Peyer's patch (tissue), 4 donors: ENCODE results near the gene RALGPS1. TPM values are rescaled to one million over a fixed set of nuclear protein-coding genes. Genes with fewer than 3 reads are reported as not detected.

ENCODE experiments used
- DNase-seq, 3 donors: peaks; one replicate each; pipeline ENCODE4 v3.0.0-alpha.2; 2017 to 2019
- H3K27ac ChIP-seq, 4 donors: fragments of 200-600 bp; sonication (generic); one replicate each; pipeline ENCODE4 v1.5.1; 2016 to 2019
- H3K27me3 ChIP-seq, 2 donors: fragments of 200-600 bp; sonication (generic); one replicate each; pipeline ENCODE4 v1.5.1; 2019
- H3K36me3 ChIP-seq, 3 donors: fragments of 200-600 bp; sonication (generic); one replicate each; pipeline ENCODE4 v1.5.1; 2016 to 2019
- H3K4me1 ChIP-seq, 4 donors: fragments of 200-600 bp; sonication (generic); one replicate each; pipeline ENCODE4 v1.5.1; 2016 to 2019
- H3K4me3 ChIP-seq, 4 donors: fragments of 200-600 bp; sonication (generic); 1 replicate in 3 of 4; 2 replicates in 1 of 4; pipeline ENCODE4 v1.5.1; 2016 to 2019; ENCODE audit warnings: mild to moderate bottlenecking in 1 of 4
- H3K9me3 ChIP-seq, 4 donors: fragments of 200-600 bp; sonication (generic); one replicate each; pipeline ENCODE4 v1.5.1; 2016 to 2019; ENCODE audit warnings: mild to moderate bottlenecking in 1 of 4
- POLR2A ChIP-seq, 2 donors: fragments of 450-650 bp; IDR thresholded peaks; one replicate each; pipeline ENCODE4 v1.5.1; 2017; ENCODE audit warnings: antibody characterized with exemption in 2 of 2, mild to moderate bottlenecking in 2 of 2, moderate library complexity in 2 of 2
- total RNA-seq, 4 donors: library from RNA; depleted of rRNA; stranded (reverse); fragments of >200 nt; gene quantifications; one replicate each; pipeline ENCODE4 v1.1.0, GENCODE V29; 2016
- TF ChIP-seq, protein P1 (sequence below), 6 experiments: fragments of 450-650 bp in 4 of 6; fragments of 200-600 bp in 2 of 6; sonication (generic) in 1 of 6; IDR thresholded peaks; one replicate each; pipeline ENCODE4 v1.5.1; 2017 to 2019; ENCODE audit warnings: antibody characterized with exemption in 6 of 6, mild to moderate bottlenecking in 3 of 6, moderate library complexity in 1 of 6

RALGPS1 gene
- total RNA-seq, 4 donors from 2014 or later = 38.8 to 158 (median 141) TPM

DNA sequence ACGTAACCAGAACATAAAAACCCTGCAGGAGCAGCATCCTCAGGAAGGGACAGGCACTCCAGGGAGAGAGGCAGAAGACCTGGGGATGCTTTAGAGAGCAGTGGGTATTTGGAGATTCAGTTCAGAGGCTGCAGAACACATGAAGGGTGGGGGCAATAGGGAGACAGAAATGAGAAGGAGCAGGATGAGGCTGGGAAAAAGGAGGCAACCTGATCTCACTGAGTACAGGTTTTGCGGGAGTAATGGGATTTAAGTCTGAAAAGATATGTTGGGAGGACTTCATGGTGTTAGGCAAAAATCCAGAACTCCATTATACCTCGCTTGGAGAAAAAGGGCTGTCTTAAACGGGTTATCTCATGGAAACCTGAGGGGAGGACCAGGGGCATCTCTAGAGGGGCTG is 308.7 kb downstream of the RALGPS1 start:
- DNase-seq = no peak
- H3K9me3 ChIP-seq = no peaks in the 10 kb centered on the region
- H3K4me1 ChIP-seq = peaks cover 0 to 16% (median 8%) of the 10 kb centered on the region in 4 donors
- no peaks in the 10 kb centered on the region for H3K36me3 ChIP-seq
- H3K27me3 ChIP-seq = no peaks in the 10 kb centered on the region
- TF ChIP-seq POLR2A (IDR thresholded peaks at IDR 0.05) = no peak
- TF ChIP-seq, protein P1, sequence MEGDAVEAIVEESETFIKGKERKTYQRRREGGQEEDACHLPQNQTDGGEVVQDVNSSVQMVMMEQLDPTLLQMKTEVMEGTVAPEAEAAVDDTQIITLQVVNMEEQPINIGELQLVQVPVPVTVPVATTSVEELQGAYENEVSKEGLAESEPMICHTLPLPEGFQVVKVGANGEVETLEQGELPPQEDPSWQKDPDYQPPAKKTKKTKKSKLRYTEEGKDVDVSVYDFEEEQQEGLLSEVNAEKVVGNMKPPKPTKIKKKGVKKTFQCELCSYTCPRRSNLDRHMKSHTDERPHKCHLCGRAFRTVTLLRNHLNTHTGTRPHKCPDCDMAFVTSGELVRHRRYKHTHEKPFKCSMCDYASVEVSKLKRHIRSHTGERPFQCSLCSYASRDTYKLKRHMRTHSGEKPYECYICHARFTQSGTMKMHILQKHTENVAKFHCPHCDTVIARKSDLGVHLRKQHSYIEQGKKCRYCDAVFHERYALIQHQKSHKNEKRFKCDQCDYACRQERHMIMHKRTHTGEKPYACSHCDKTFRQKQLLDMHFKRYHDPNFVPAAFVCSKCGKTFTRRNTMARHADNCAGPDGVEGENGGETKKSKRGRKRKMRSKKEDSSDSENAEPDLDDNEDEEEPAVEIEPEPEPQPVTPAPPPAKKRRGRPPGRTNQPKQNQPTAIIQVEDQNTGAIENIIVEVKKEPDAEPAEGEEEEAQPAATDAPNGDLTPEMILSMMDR (IDR thresholded peaks at IDR 0.05) = no peak
- no peak overlapping the region for H3K27ac ChIP-seq
- no peak overlapping the region for H3K4me3 ChIP-seq

GRCh38 chr9:127223810-127224177 is 309.2 kb downstream of the RALGPS1 start:
- peaks cover 0 to 16% (median 8%) of the 10 kb centered on the region in 4 donors for H3K4me1 ChIP-seq
- H3K9me3 ChIP-seq = no peaks in the 10 kb centered on the region
- no peak for TF ChIP-seq POLR2A (IDR thresholded peaks at IDR 0.05)
- TF ChIP-seq, protein P1 (IDR thresholded peaks at IDR 0.05) = no peak
- H3K27me3 ChIP-seq = no peaks in the 10 kb centered on the region
- peak overlapping the region; percentile 64 to 90 (median 88) for H3K4me3 ChIP-seq
- H3K36me3 ChIP-seq = no peaks in the 10 kb centered on the region
- H3K27ac ChIP-seq = peak overlapping the region in 3 of 4 donors; percentile 77 to 85 (median 80)
- peak in 1 of 3 donors; percentile 57 for DNase-seq

GRCh38 chr9:127224178-127224882 is 309.7 kb downstream of the RALGPS1 start:
- DNase-seq = peak; percentile 90 to 96 (median 94)
- TF ChIP-seq POLR2A (IDR thresholded peaks at IDR 0.05) = peak in 1 of 2 donors; percentile 50
- TF ChIP-seq, protein P1 (IDR thresholded peaks at IDR 0.05) = peak in 2 of 6 experiments; percentile 5 to 17
- no peaks in the 10 kb centered on the region for H3K9me3 ChIP-seq
- no peaks in the 10 kb centered on the region for H3K36me3 ChIP-seq
- H3K27ac ChIP-seq = peak overlapping the region; percentile 77 to 85 (median 78)
- no peaks in the 10 kb centered on the region for H3K27me3 ChIP-seq
- H3K4me3 ChIP-seq = peak overlapping the region; percentile 64 to 90 (median 88)
- peaks cover 0 to 16% (median 8%) of the 10 kb centered on the region in 4 donors for H3K4me1 ChIP-seq

DNA sequence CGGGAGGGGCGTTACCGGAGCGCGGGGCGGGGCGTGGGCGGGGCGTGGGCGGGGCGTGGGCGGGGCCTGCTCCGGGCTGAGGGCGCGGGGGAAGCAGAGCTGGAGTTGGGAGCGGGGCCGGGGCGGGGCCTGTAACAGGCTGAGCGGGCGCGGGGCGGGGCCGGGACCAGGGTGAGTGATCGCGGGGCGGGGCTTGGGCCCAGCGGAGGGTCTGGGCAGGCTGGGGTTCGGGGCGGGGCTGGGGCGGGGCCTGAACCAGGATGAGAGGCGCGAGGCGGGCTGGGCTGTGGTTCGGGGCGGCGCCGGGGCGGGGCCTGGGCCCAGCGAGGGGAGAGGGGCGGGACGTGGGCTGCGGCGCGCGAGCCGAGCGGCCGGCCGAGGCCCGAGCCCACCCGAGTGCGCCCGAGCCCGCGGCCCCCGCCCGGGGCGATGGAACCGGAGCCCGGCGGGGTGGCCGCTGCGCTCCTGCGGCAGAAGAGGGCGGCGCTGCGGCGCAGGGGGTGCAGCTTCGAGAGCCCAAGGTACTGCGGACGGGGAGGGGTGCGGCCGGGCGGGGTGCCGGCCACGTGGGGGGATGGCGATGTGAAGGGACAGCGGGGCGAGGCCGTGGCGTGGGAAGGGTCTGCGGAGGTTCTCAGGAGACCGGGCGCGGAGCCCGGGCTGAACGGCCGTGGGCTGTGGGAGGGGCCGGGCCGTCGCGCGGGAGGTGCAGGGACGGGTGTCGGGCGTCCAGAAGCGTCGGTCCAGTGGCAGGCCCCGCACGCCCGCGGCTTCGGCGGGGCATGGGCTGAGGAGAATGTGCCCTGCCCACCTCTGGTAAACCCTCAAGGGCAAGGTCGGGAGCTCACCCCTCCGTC is 310.5 kb downstream of the RALGPS1 start:
- Histone ChIP-seq H3K27ac (peak overlapping the region; percentile 77 to 85 (median 78)), H3K27me3 (no peaks in the 10 kb centered on the region), H3K4me3 (peak overlapping the region; percentile 64 to 90 (median 88)), H3K9me3 (no peaks in the 10 kb centered on the region), H3K36me3 (no peaks in the 10 kb centered on the region), H3K4me1 (peaks cover 0 to 16% (median 8%) of the 10 kb centered on the region in 4 donors)
- DNase-seq = peak; percentile 99
- TF ChIP-seq, protein P1 (IDR thresholded peaks at IDR 0.05) = peak in 2 of 6 experiments; percentile 11 to 14
- TF ChIP-seq POLR2A (IDR thresholded peaks at IDR 0.05) = no peak

DNA sequence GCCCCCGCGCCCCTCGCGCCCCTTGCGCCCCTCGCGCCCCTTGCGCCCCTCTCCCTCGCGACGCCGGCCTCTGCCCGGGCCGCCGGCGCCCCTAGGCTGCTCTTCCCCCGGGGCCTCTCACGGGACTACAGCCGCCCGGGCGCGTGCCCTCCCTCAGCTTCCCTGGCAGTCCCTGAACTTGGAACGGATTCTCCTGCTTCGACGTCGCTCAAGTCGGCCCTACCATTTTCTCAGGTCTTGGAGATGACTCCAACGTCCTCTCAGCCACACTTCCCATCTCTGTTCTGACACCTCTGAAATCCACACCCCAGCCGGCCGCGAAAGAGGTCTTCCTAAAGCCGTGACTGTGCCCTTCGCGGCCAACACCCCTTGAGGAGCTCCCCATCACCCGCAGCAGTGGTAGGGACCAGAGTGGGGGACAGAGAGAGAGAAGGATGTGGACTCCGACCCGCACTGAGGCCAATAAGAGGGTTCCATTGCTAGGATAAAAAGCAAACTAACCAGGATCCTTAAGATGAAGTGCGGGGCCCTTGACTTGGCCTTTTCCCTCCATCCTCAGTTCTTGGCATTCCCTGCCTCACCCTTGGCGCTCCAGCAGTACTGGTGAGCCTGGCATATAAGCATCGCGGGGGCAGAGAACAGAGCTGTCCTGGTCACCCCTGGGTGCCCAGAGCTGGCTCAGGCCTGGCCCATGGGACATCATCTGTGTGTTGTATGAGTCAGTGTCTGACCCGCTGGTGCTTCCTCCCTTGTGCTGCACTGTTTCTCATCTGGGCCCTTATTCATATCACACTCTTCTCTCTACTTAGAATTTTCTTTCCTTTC is 311.4 kb downstream of the RALGPS1 start:
- H3K36me3 ChIP-seq = no peaks in the 10 kb centered on the region
- peaks cover 0 to 16% (median 8%) of the 10 kb centered on the region in 4 donors for H3K4me1 ChIP-seq
- H3K9me3 ChIP-seq = no peaks in the 10 kb centered on the region
- peak overlapping the region; percentile 64 to 90 (median 88) for H3K4me3 ChIP-seq
- TF ChIP-seq, protein P1 (IDR thresholded peaks at IDR 0.05) = no peak
- no peak for TF ChIP-seq POLR2A (IDR thresholded peaks at IDR 0.05)
- no peak for DNase-seq
- H3K27ac ChIP-seq = peak overlapping the region in 2 of 4 donors; percentile 77 to 85
- no peaks in the 10 kb centered on the region for H3K27me3 ChIP-seq
